ENCODE results near the gene ADAMTSL2. TPM values are rescaled to one million over a fixed set of nuclear protein-coding genes. Genes with fewer than 3 reads are reported as not detected.
A peak's percentile ranks its signal among the peaks of the same experiment; 100 is the strongest.

The ADAMTSL2 gene
- total RNA-seq, 1 donor from 2014 or later, result 4.3 TPM

GRCh38 chr9:133499892-133500270 is 34.6 kb upstream of the ADAMTSL2 start:
- DNase-seq, result no peak

- DNase-seq, result no peak
These were observed 32.4 kb upstream of the ADAMTSL2 start for GRCh38 chr9:133502112-133502511.

- DNase-seq, result peak; percentile 25
These were observed 29.2 kb upstream of the ADAMTSL2 start for GRCh38 chr9:133505186-133505830.

- DNase-seq, result peak; percentile 54
These were observed 28.4 kb upstream of the ADAMTSL2 start for GRCh38 chr9:133505901-133506652.

- DNase-seq, result peak; percentile 48
These were observed 27.9 kb upstream of the ADAMTSL2 start for GRCh38 chr9:133506653-133507038.

- no peak for DNase-seq
These were observed 27.1 kb upstream of the ADAMTSL2 start for GRCh38 chr9:133507246-133507965.

DNA sequence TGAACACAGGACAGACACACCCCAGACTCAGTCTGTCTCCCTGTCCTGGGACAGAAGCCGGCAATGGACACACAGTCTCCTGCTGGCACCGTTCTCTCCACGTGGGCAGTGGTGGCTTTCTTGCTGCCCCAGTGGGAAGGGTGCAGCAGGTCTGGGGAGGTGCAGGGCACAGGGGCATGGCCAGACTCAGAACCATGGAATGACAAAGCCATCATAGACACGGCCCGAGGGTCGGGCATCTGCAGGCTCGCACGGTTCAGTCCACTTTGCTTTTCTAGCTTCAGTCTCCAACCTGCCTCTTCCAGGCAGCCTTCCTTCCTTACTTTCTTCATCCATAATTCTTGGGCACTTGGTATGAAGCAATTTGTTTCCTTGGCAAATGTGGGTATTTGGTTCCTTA is 26.5 kb upstream of the ADAMTSL2 start:
- no peak for DNase-seq

- peak; percentile 66 for DNase-seq
These were observed 25.1 kb upstream of the ADAMTSL2 start for GRCh38 chr9:133509179-133510083.

GRCh38 chr9:133510926-133511505 is 23.5 kb upstream of the ADAMTSL2 start:
- peak; percentile 67 for DNase-seq

GRCh38 chr9:133511607-133512006 is 22.9 kb upstream of the ADAMTSL2 start:
- DNase-seq, result no peak

- DNase-seq, result peak; percentile 18
These were observed 22.0 kb upstream of the ADAMTSL2 start for GRCh38 chr9:133512253-133513213.

DNA sequence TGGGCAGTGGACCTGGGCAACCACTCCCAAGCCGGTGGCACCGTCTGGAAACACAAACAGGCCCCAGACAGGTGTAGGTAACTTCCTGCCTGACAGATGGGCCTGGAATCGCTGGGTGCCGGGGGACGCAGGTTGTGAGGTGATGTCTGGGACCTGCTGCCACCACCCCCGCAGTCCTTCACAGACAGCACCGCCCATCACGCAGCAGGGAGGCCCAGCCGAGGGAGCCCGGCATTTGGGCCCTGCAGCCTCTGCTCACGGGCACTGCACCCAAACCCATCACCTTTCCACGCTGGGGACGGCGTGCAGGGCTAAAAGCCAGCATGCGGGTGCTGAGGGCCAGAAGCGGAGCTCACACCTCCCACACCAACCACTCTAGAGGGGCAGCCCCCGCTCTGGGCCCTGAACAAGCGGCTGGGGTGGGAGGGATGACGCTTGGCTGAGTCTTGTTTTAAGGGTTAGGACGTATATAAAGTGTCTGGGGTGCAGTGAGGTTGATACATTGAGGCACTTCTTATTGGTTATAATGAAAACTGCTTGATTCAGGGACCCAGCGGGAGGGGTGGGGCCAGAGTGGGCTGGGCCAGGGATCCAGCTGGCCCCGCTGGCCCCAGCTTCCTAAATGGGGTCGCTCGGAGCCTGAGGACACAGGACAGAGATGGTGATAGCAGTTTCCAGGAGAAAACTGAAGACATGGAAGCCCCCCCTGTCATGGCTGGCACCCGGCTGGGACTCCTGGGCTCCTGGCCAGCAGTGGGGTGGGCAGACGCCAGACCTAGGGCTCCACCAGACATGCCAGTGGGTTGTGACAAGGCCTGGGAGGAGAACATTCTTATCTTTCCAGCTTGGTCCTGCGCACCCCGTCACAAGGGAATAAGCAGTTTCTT is 21.0 kb upstream of the ADAMTSL2 start:
- peak; percentile 70 for DNase-seq

DNA sequence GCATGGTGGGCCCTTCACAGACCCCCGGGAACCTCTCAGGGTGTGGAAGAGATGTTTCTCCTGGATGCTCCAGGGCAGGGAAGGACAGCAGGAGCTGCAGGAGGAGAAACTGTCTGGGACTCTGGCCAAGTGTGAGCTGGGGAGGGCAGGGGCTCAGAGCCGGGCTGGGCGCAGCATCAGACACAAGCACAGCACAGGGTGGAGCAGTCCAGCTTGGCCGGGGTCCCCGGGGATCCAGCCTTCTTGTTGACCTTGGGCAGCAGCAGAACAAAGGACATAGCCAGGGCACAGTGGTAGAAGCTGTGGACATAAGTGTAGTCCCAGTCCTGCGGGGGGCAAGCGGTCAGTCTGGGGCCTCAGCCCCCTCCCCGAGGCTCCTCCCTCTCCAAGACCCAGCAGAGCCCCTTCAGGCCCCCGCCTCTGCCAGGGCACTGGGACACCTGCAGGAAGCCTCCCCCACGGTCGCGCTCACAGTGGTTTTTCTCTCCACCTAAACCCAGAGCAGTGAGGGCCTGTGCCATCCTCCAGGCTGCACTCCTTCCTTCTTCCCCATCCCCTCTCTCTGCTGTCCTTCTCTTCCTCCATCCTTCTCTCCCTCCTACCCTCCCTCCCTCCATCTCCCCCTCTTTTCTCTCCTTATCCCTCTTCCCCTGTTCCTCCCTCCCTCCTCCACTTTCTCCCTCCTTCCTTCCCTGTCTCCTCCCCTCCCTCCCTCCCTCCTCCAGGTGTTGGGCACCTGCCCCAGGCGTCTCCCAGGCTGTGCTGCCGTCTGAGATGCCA is 19.9 kb upstream of the ADAMTSL2 start:
- peak; percentile 89 for DNase-seq

DNA sequence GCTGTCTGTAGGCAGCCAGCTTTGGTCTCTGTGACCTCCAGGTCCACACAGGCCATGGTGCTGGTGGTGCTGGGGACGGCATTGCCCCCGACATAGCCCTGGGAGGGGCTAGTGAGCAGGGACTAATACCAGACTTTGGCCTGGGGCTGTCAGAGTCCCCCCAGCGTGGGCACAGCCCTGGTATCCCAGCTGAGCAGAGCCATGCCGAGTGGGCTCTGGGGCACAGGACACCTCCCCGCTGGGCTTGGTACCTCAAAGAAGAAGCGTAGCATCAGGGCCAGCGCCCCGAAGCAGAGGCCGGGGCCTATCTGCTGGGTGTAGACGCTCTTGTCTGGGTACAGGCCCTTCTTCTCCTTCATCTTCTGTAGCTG is 19.3 kb upstream of the ADAMTSL2 start:
- no peak for DNase-seq

- no peak for DNase-seq
These were observed 18.8 kb upstream of the ADAMTSL2 start for GRCh38 chr9:133515615-133516255.

DNA sequence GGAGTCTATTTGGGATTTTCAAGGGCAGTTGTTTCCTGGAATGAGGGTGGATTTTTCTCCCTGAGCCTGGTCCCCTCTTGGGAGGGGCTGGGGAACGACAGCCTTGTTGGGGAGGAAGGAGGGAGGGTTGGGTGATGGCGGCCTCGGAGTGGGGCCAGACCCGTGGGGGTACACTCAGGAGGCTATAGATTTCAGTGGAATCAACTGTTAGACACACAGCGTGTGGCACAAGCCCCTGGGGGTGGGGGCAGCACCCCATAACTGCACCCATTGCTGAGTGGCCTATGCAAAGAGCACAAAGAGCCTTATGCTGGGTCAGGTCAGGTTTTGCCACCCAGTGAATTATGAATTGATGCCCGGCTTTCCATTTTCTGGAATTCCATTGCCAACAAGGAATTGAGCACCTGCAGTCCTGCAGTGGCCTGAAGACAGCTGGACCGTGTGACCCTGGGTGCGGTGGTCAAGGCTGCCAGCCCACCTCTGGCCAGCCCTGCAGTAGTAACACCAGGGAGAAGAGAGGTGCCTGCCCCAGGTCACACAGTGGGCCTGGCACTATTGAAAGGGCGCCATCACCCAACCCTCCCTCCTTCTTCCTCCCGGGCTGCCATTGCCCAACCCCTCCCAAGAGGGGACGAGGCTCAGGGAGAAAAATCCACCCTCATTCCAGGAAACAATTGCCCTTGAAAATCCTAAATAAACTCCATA is 18.1 kb upstream of the ADAMTSL2 start:
- no peak for DNase-seq

GRCh38 chr9:133516961-133517350 is 17.5 kb upstream of the ADAMTSL2 start:
- DNase-seq, result no peak

- DNase-seq, result no peak
These were observed 16.8 kb upstream of the ADAMTSL2 start for GRCh38 chr9:133517711-133518110.

Measured in tongue (tissue), 2 donors.